Heart left ventricle (tissue), 13 donors: ENCODE results near the gene AHCYL1.

Source experiments
- CTCF ChIP-seq, 12 donors: fragments of 200-600 bp; sonication (generic) in 4 of 12; IDR thresholded peaks; one replicate each; pipeline versions ENCODE4 v1.5.0 to v1.8.0; 2018 to 2022; ENCODE audit warnings: antibody characterized with exemption in 12 of 12, mild to moderate bottlenecking in 5 of 12
- POLR2A ChIP-seq, 2 donors: fragments of 450-650 bp; IDR thresholded peaks; one replicate each; pipeline ENCODE4 v1.6.1; 2017; ENCODE audit warnings: antibody characterized with exemption in 2 of 2, mild to moderate bottlenecking in 2 of 2, moderate library complexity in 2 of 2
- donor health status: ischemic (EF 13 %, LVEDD 7.1; RV severe dilation, severe dysfunction).
- donor health status: DM: no; HTN: yes; CAD: no.
- donor health status: DM: no; HTN: no; CAD: no.
- donor health status: ischemic (EF 25% LVEDD 6.9; RV normal size, moderate dysfunction).
- donor health status: ischemic (EF 25% LVEDD 5.7; RV mildly dilated, moderate dysfunction).
- donor health status: ischemic (EF 35%, LVEDD 5.7; RV mildly dilated, moderate dysfunction).
- donor health status: nonischemic (EF 11% LVEDD 7.7; RV severe dilation, severe dysfunction).
- donor health status: DM: yes; HTN: yes; CAD: no.
- donor health status: PGD.
- donor health status: ischemic (EF 29% LVEDD 5.4; RV normal size, mild dysfunction).
- donor health status: nonischemic (EF 23%, LVEDD 6.1; RV moderate dilation, normal function).

GRCh38 chr1:109981004-109981335, 3.6 kb upstream of the AHCYL1 start:
- no peak for TF ChIP-seq CTCF (IDR thresholded peaks at IDR 0.05)
- TF ChIP-seq POLR2A (IDR thresholded peaks at IDR 0.05): no peak
